Measurements from ENCODE around the gene CEP72. TPM values are rescaled to one million over a fixed set of nuclear protein-coding genes. Genes with fewer than 3 reads are reported as not detected.
"Not testable (repeated sequence)": the region's sequence is repeated elsewhere in the genome, so short reads cannot be mapped to it uniquely, and the experiment has no call there.

Gene CEP72
- total and polyA plus RNA-seq, 4 donors = 1.3 to 5.9 (median 2.6) TPM

DNA sequence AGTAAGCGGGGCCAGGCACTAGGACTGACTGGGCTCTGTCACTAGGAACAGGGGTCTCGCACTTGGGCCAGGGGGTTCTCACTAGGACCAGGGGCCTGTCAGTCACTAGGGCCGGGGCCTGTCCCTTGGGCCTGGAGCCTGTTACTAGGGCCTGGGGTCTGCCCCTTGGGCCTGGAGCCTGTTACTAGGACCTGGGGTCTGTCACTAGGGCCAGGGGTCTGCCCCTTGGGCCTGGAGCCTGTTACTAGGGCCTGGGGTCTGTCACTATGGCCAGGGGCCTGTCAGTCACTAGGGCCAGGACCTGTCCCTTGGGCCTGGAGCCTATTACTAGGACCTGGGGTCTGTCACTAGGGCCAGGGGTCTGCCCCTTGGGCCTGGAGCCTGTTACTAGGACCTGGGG, 70.1 kb downstream of the CEP72 start:
- not testable (repeated sequence) for H3K4me1 ChIP-seq (ENCODE audit: control insufficient read depth in 4 of 4, insufficient read depth in 4 of 4, low read length in 3 of 4); DNase-seq (ENCODE audit: low spot score); H3K27me3 ChIP-seq (ENCODE audit: control insufficient read depth in 4 of 4, insufficient read depth in 4 of 4, low read length in 3 of 4); H3K27ac ChIP-seq (ENCODE audit: low read depth in 1 of 2, low read length in 2 of 2); H3K36me3 ChIP-seq (ENCODE audit: control insufficient read depth in 4 of 4, insufficient read depth in 3 of 4, low read depth in 1 of 4, low read length in 3 of 4); H3K4me3 ChIP-seq (ENCODE audit: low read depth in 1 of 3, low read length in 3 of 3); H3K9ac ChIP-seq (ENCODE audit: low read depth in 1 of 2, low read length in 2 of 2); H3K9me3 ChIP-seq (ENCODE audit: control insufficient read depth in 4 of 4, low read length in 3 of 4)
- WGBS = 88% methylated on average over 1 of the region's 3 CpGs

DNA sequence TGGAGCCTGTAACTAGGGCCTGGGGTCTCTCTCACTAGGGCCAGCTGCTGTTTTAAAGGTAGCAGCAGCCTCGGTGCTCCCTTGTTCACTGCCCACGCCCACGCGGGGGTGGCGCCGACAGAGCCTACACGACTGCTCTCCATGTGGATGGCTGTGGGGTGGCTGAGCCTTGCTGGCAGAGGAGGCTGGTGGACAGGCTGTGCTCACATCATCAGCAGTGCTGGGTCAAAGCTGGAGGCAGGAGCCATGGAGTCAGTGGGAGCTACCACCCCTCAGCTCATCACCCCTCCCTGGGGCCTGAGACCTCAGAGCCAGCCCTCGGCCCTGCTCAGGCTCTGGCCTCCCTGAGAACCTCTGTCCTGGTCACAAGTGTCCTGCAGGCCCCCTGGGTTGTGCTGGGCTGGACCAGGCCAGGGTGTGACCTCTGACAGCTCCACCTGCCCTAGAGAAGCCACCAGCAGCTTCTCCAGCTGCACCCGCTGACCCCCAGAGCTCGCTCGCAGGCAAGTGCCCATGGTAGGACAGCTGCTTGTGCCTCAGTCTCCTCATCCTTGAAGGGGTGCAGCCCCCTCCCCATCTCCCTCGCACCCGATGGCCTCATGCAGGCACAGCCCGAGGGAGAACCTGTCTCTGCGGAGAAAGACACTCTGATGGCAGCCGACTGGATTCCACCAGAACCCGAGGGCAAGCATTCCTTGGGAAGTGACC, 70.7 kb downstream of the CEP72 start:
- not testable (repeated sequence) for H3K36me3 ChIP-seq (ENCODE audit: control insufficient read depth in 4 of 4, insufficient read depth in 3 of 4, low read depth in 1 of 4, low read length in 3 of 4); H3K4me3 ChIP-seq (ENCODE audit: low read depth in 1 of 3, low read length in 3 of 3); H3K27me3 ChIP-seq (ENCODE audit: control insufficient read depth in 4 of 4, insufficient read depth in 4 of 4, low read length in 3 of 4); H3K9ac ChIP-seq (ENCODE audit: low read depth in 1 of 2, low read length in 2 of 2); H3K4me1 ChIP-seq (ENCODE audit: control insufficient read depth in 4 of 4, insufficient read depth in 4 of 4, low read length in 3 of 4); H3K27ac ChIP-seq (ENCODE audit: low read depth in 1 of 2, low read length in 2 of 2); H3K9me3 ChIP-seq (ENCODE audit: control insufficient read depth in 4 of 4, low read length in 3 of 4); DNase-seq (ENCODE audit: low spot score)
- 91% methylated on average over 17 of the region's 17 CpGs for WGBS

- no peaks in the 10 kb centered on the region for H3K36me3 ChIP-seq (ENCODE audit: control insufficient read depth in 4 of 4, insufficient read depth in 3 of 4, low read depth in 1 of 4, low read length in 3 of 4)
- no peak for DNase-seq (ENCODE audit: low spot score)
- H3K9me3 ChIP-seq (ENCODE audit: control insufficient read depth in 4 of 4, low read length in 3 of 4) = no peaks in the 10 kb centered on the region
- 80% methylated on average over 30 of the region's 30 CpGs for WGBS
- H3K4me3 ChIP-seq (ENCODE audit: low read depth in 1 of 3, low read length in 3 of 3) = no peak overlapping the region
- no peak overlapping the region for H3K27ac ChIP-seq (ENCODE audit: low read depth in 1 of 2, low read length in 2 of 2)
- H3K27me3 ChIP-seq (ENCODE audit: control insufficient read depth in 4 of 4, insufficient read depth in 4 of 4, low read length in 3 of 4) = no peaks in the 10 kb centered on the region
- no peak for TF ChIP-seq NR2F2 (IDR thresholded peaks at IDR 0.05)
- no peak for TF ChIP-seq RXRA (IDR thresholded peaks at IDR 0.05)
- no peak for TF ChIP-seq YY1 (IDR thresholded peaks at IDR 0.05)
- TF ChIP-seq RAD21 (IDR thresholded peaks at IDR 0.05) = no peak
- TF ChIP-seq FOXA1 (IDR thresholded peaks at IDR 0.05) = no peak
- TF ChIP-seq TAF1 (conservative IDR thresholded peaks at IDR 0.05) = no peak
- TF ChIP-seq, protein P1, sequence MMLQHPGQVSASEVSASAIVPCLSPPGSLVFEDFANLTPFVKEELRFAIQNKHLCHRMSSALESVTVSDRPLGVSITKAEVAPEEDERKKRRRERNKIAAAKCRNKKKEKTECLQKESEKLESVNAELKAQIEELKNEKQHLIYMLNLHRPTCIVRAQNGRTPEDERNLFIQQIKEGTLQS (IDR thresholded peaks at IDR 0.05) = no peak
- no peak for TF ChIP-seq JUND (IDR thresholded peaks at IDR 0.05)
- TF ChIP-seq, protein P2, sequence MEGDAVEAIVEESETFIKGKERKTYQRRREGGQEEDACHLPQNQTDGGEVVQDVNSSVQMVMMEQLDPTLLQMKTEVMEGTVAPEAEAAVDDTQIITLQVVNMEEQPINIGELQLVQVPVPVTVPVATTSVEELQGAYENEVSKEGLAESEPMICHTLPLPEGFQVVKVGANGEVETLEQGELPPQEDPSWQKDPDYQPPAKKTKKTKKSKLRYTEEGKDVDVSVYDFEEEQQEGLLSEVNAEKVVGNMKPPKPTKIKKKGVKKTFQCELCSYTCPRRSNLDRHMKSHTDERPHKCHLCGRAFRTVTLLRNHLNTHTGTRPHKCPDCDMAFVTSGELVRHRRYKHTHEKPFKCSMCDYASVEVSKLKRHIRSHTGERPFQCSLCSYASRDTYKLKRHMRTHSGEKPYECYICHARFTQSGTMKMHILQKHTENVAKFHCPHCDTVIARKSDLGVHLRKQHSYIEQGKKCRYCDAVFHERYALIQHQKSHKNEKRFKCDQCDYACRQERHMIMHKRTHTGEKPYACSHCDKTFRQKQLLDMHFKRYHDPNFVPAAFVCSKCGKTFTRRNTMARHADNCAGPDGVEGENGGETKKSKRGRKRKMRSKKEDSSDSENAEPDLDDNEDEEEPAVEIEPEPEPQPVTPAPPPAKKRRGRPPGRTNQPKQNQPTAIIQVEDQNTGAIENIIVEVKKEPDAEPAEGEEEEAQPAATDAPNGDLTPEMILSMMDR (IDR thresholded peaks at IDR 0.05; ENCODE audit: low read depth, low read length, missing input control) = no peak
- TF ChIP-seq FOXA2 (IDR thresholded peaks at IDR 0.05) = no peak
- no peak for TF ChIP-seq HNF4A (conservative IDR thresholded peaks at IDR 0.05)
- no peak for TF ChIP-seq GABPA (IDR thresholded peaks at IDR 0.05 in 1 of 2, conservative IDR thresholded peaks at IDR 0.05 in 1 of 2)
- TF ChIP-seq ZBTB33 (IDR thresholded peaks at IDR 0.05) = no peak
- no peak for TF ChIP-seq HNF4G (IDR thresholded peaks at IDR 0.05)
- no peak for TF ChIP-seq MAX (IDR thresholded peaks at IDR 0.05)
- no peak for TF ChIP-seq SP1 (IDR thresholded peaks at IDR 0.05)
- TF ChIP-seq EGR1 (IDR thresholded peaks at IDR 0.05; ENCODE audit: low read depth in 2 of 2) = no peak
- H3K9ac ChIP-seq (ENCODE audit: low read depth in 1 of 2, low read length in 2 of 2) = no peak overlapping the region
- peaks cover 0 to 5% (median 1%) of the 10 kb centered on the region in 4 donors for H3K4me1 ChIP-seq (ENCODE audit: control insufficient read depth in 4 of 4, insufficient read depth in 4 of 4, low read length in 3 of 4)
These were observed 71.7 kb downstream of the CEP72 start for GRCh38 chr5:683551-684481.
